Upper lobe of right lung (tissue), 1 donor: ENCODE results near the gene ZNF536. TPM values are rescaled to one million over a fixed set of nuclear protein-coding genes. Genes with fewer than 3 reads are reported as not detected.
A peak's percentile ranks its signal among the peaks of the same experiment; 100 is the strongest.

Source experiments
- ATAC-seq: fragments of 200-7000 bp; cut with Tn5 transposase; one replicate; pipeline ENCODE4 v1.9.1; 2020; ENCODE audit warnings: mild to moderate bottlenecking, moderate library complexity
- DNase-seq: peaks from one replicate; pipeline ENCODE4 v3.0.0-alpha.2; 2020
- H3K27ac ChIP-seq: fragments of 200-600 bp; one replicate; pipeline ENCODE4 v1.8.0; 2022
- H3K27me3 ChIP-seq: fragments of 200-600 bp; one replicate; pipeline ENCODE4 v1.8.0; 2022; ENCODE audit warnings: mild to moderate bottlenecking
- H3K36me3 ChIP-seq: fragments of 200-600 bp; one replicate; pipeline ENCODE4 v1.8.0; 2022
- H3K4me1 ChIP-seq: fragments of 200-600 bp; one replicate; pipeline ENCODE4 v1.8.0; 2022
- H3K4me3 ChIP-seq: fragments of 200-600 bp; one replicate; pipeline ENCODE4 v1.8.0; 2022; ENCODE audit warnings: mild to moderate bottlenecking
- H3K9me3 ChIP-seq: fragments of 200-600 bp; one replicate; pipeline ENCODE4 v1.8.0; 2022
- intact Hi-C: fragments of 100-400 bp; cut with DNase I; formaldehyde crosslinking; loops from one replicate; pipeline ENCODE4 v1.11.0; 2022
- total RNA-seq: library from RNA; stranded (reverse); fragmentation: NEBNext Ultra II Directional; extraction: Animal tissue kit (Norgen Biotek cat#: 25700); gene quantifications from one replicate; pipeline ENCODE4 v1.2.1, GENCODE V29; 2021
- TF ChIP-seq, protein P1 (sequence below): fragments of 200-600 bp; IDR thresholded peaks from one replicate; pipeline ENCODE4 v1.8.0; 2022; ENCODE audit warnings: antibody characterized with exemption
- donor health status: DM: no; HTN: yes; CAD: no; lungs with severe emphysema.

ZNF536 gene
- total RNA-seq, 1 donor from 2014 or later = 0.09 TPM

DNA sequence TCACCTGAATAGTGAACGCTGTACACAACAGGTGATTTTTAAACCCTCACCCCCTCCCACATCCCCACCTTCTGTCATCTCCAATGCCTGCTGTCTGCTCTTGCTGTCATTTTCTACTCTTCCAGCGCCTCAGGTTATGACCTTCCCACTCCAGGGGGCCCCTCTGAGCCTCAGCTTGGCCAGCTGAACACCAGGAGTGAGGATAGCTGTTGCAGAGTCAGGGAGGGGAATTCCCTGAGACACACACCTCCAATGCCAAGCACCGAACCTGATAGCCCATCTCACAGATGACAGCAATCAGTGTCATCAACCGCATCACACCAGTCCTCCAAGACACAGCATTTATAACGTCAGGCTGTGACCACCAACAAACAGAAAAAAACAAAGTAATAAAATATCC, 193.5 kb downstream of the ZNF536 start:
- Histone ChIP-seq H3K9me3 (no peaks in the 10 kb centered on the region), H3K27ac (no peak overlapping the region), H3K27me3 (no peaks in the 10 kb centered on the region), H3K4me1 (no peaks in the 10 kb centered on the region), H3K4me3 (no peak overlapping the region), H3K36me3 (no peaks in the 10 kb centered on the region)
- DNase-seq (no peak), ATAC-seq (no peak)
- TF ChIP-seq, protein P1, sequence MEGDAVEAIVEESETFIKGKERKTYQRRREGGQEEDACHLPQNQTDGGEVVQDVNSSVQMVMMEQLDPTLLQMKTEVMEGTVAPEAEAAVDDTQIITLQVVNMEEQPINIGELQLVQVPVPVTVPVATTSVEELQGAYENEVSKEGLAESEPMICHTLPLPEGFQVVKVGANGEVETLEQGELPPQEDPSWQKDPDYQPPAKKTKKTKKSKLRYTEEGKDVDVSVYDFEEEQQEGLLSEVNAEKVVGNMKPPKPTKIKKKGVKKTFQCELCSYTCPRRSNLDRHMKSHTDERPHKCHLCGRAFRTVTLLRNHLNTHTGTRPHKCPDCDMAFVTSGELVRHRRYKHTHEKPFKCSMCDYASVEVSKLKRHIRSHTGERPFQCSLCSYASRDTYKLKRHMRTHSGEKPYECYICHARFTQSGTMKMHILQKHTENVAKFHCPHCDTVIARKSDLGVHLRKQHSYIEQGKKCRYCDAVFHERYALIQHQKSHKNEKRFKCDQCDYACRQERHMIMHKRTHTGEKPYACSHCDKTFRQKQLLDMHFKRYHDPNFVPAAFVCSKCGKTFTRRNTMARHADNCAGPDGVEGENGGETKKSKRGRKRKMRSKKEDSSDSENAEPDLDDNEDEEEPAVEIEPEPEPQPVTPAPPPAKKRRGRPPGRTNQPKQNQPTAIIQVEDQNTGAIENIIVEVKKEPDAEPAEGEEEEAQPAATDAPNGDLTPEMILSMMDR = no peak
- intact Hi-C loops = no loop called here

DNA sequence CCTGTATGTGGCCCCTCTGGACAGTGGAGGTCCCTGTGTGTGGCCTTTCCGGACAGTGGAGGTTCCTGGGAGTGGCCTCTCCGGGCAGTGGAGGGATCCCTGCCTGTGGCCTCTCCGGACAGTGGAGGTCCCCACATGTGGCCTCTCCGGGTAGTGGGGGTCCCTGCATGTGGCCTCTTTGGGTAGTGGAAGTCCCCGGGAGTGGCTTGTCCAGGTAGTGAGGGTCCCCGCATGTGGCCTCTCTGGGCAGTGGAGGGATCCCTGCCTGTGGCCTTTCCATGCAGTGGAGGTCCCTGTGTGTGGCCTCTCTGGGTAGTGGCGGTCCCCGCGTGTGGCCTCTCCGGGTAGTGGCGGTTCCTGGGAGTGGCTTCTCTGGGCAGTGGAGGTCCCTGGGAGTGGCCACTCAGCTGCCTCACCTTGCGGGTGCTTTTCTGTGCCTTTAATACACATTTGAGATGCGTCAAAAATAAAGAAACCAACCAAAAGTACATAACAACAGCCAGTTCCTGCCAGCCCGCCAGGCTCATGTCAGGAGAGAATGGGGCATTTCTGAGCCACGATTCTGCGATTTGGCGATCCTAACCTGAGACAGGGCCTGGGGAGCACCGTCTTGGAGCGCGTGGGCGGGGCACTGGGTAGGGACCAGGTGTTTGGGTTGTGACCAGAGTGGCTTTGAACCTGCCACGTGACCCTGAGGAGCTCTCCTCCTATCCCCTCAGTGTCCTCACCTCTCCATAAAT, 194.7 kb downstream of the ZNF536 start:
- Histone ChIP-seq H3K27me3 (no peaks in the 10 kb centered on the region), H3K9me3 (no peaks in the 10 kb centered on the region), H3K27ac (no peak overlapping the region), H3K36me3 (no peaks in the 10 kb centered on the region), H3K4me3 (no peak overlapping the region), H3K4me1 (no peaks in the 10 kb centered on the region)
- peak; percentile 35 for ATAC-seq
- no peak for DNase-seq
- TF ChIP-seq, protein P1 = no peak
- intact Hi-C loops = no loop called here

DNA sequence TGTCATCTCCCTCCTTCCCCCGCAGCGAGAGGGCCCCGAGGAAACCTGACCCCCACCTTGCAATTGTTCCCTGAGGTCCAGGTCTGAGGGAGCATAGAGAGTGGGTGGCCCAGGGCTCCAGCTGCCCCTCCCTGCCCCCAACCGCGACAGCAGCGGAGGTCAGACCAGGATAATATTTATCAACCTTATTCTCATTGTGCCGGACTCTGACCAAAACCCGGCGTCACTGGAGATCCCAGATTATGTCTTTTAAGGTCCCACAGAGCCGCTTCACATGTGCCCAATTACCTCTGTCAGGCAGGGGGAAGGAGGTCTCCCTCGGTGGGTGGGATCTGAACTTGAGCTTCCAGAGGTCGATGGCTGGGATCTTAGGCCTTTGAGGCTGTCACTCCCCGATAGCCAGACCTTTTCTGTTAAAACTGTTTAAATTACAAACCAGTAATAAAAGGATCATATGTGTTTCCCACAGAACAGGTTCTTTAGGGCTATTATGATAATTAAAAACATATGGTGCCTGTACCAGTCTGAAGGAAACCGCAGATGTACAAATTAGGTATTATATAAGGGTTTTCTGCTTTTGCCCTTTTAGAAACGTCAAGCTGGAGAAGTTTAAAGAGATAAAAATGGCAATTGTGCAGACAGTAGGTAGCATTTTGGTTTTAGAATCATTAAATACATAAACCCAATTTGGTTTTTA, 195.5 kb downstream of the ZNF536 start:
- ATAC-seq (no peak), DNase-seq (no peak)
- no peak overlapping the region for H3K27ac ChIP-seq
- no peaks in the 10 kb centered on the region for H3K9me3 ChIP-seq
- no peak overlapping the region for H3K4me3 ChIP-seq
- intact Hi-C loops = no loop called here
- TF ChIP-seq, protein P1 = no peak
- no peaks in the 10 kb centered on the region for H3K36me3 ChIP-seq
- no peaks in the 10 kb centered on the region for H3K4me1 ChIP-seq
- H3K27me3 ChIP-seq = no peaks in the 10 kb centered on the region

DNA sequence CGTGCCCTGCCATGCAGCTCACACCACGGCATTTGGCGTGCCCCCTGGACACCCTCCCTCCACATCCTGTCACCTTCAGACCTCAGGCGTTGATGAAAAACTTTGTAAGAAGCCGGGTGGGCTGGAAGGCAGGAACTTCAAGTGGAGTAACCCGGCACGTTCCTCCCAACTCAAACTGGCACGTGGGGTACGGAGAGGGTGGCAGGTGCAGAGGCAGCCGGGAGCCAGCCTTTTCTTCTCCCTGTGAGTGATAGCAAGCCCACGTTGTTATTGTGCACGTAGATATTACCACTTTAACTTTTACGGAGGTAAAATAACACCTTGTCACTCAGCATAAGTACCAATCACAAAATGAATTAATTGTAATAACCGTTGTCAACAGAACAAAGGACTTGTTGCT, 198.0 kb downstream of the ZNF536 start:
- no peak overlapping the region for H3K27ac ChIP-seq
- H3K36me3 ChIP-seq = no peaks in the 10 kb centered on the region
- TF ChIP-seq, protein P1 = no peak
- H3K9me3 ChIP-seq = no peaks in the 10 kb centered on the region
- intact Hi-C loops = no loop called here
- DNase-seq (no peak), ATAC-seq (no peak)
- no peak overlapping the region for H3K4me3 ChIP-seq
- H3K27me3 ChIP-seq = no peaks in the 10 kb centered on the region
- no peaks in the 10 kb centered on the region for H3K4me1 ChIP-seq

DNA sequence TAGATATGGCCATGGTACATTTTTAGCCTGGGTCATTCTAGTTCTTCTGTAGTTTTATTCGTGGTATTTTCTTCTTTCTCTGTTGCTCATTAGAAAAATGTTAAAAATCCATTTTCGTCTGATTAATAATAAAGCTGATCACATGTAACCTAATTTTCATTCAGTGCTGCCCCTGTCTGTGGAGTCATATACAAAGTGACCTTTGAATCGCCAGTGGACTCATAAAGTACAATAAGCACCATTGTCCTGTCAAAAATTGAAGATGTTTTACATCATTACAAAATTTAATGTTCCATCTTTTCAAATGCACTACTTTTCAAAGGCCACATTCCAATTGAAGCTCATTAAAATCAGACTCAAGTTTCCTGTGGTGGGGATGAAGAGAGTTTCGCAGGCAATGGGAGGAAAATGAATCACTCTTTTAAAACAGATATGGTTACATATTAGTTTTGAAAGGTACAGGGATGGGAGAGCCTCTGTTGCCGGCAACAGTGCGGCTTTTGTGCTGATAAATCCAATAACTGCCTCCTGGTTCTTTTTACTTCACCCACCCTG, 205.4 kb downstream of the ZNF536 start:
- intact Hi-C loops = no loop called here
- H3K4me1 ChIP-seq = no peaks in the 10 kb centered on the region
- no peaks in the 10 kb centered on the region for H3K9me3 ChIP-seq
- TF ChIP-seq, protein P1 = no peak
- no peaks in the 10 kb centered on the region for H3K36me3 ChIP-seq
- H3K4me3 ChIP-seq = no peak overlapping the region
- no peak overlapping the region for H3K27ac ChIP-seq
- DNase-seq (no peak), ATAC-seq (no peak)
- no peaks in the 10 kb centered on the region for H3K27me3 ChIP-seq
